HEK293 (cell line): ENCODE results near the gene MIS12.

Source experiments
- CTCF ChIA-PET: fragments of 350-600 bp; formaldehyde crosslinking; extraction: SDS; loops from one replicate; lab custom pipeline; 2021; ENCODE audit warnings: antibody characterized with exemption; lab: Yijun Ruan, JAX
- POLR2A ChIA-PET: fragments of 300-600 bp; formaldehyde crosslinking; extraction: SDS; loops from one replicate; lab custom pipeline; 2020; ENCODE audit warnings: antibody characterized with exemption, inconsistent platforms; lab: Yijun Ruan, JAX
- H3K27ac ChIP-seq: fragments of 200-500 bp; sonication (Bioruptor generic); 2 replicates; pipeline ENCODE4 v1.5.1; 2014; ENCODE audit warnings: low read depth, low read length, control low read depth, inconsistent platforms; ENCODE audit errors: extremely low read depth
- H3K36me3 ChIP-seq, 2 experiments: fragments of 200-500 bp in 1 of 2; sonication (Bioruptor generic) in 1 of 2; 1 replicate in 1 of 2; 2 replicates in 1 of 2; pipeline ENCODE4 v1.5.1; 2014 to 2017; ENCODE audit warnings: inconsistent platforms in 2 of 2, low read length in 2 of 2; ENCODE audit not compliant: control insufficient read depth in 2 of 2, insufficient read depth in 1 of 2
- H3K4me1 ChIP-seq: fragments of 200-500 bp; sonication (Bioruptor generic); 2 replicates; pipeline ENCODE4 v1.5.1; 2014; ENCODE audit warnings: mild to moderate bottlenecking, low read length, inconsistent platforms; ENCODE audit not compliant: control insufficient read depth, insufficient read depth
- H3K4me3 ChIP-seq: 2 replicates; pipeline ENCODE4 v1.5.1; 2011; ENCODE audit warnings: low read depth, mild to moderate bottlenecking, control low read depth, low read length, moderate library complexity
- H3K9me3 ChIP-seq: fragments of 200-500 bp; sonication (Bioruptor generic); 2 replicates; pipeline ENCODE4 v1.5.1; 2014; ENCODE audit warnings: low read depth, low read length, inconsistent platforms; ENCODE audit not compliant: control insufficient read depth, insufficient read depth
- BCL11B ChIP-seq: fragments of 450-650 bp; formaldehyde crosslinking; IDR thresholded peaks from 2 replicates; pipeline ENCODE4 v1.5.1; 2016; ENCODE audit warnings: low read depth, missing biosample characterization, missing genetic modification characterization
- KLF7 ChIP-seq: fragments of 450-650 bp; formaldehyde crosslinking; IDR thresholded peaks from 2 replicates; pipeline ENCODE4 v1.5.1; 2016; ENCODE audit warnings: missing biosample characterization, missing genetic modification characterization, borderline replicate concordance
- PBX3 ChIP-seq: sonication (generic); formaldehyde crosslinking; IDR thresholded peaks from 2 replicates; pipeline ENCODE4 v1.8.1; 2022; ENCODE audit warnings: mild to moderate bottlenecking, moderate library complexity, missing genetic modification reagents
- PRDM1 ChIP-seq: fragments of 450-650 bp; formaldehyde crosslinking; IDR thresholded peaks from 2 replicates; pipeline ENCODE4; 2016; ENCODE audit warnings: missing biosample characterization, missing genetic modification characterization
- REPIN1 ChIP-seq: fragments of 450-650 bp; formaldehyde crosslinking; IDR thresholded peaks from 2 replicates; pipeline ENCODE4 v1.5.1; 2017; ENCODE audit warnings: missing biosample characterization, missing genetic modification characterization, low read depth
- SP2 ChIP-seq: fragments of 450-650 bp; formaldehyde crosslinking; IDR thresholded peaks from 2 replicates; pipeline ENCODE4 v1.5.1; 2016; ENCODE audit warnings: missing biosample characterization, missing genetic modification characterization
- TRIM28 ChIP-seq: IDR thresholded peaks from 2 replicates; pipeline ENCODE4 v1.6.1; 2011; ENCODE audit warnings: low read length, control low read depth, borderline replicate concordance
- ZBTB20 ChIP-seq: fragments of 450-650 bp; formaldehyde crosslinking; IDR thresholded peaks from 2 replicates; pipeline ENCODE4 v1.5.1; 2016; ENCODE audit warnings: missing biosample characterization, missing genetic modification characterization
- ZNF112 ChIP-seq: fragments of 450-650 bp; formaldehyde crosslinking; IDR thresholded peaks from 2 replicates; pipeline ENCODE4 v1.5.0; 2017; ENCODE audit warnings: missing biosample characterization, missing genetic modification characterization
- ZNF16 ChIP-seq: fragments of 450-650 bp; formaldehyde crosslinking; IDR thresholded peaks from 2 replicates; pipeline ENCODE4 v1.5.1; 2016; ENCODE audit warnings: low read depth, missing biosample characterization, missing genetic modification characterization
- ZNF169 ChIP-seq: fragments of 450-650 bp; formaldehyde crosslinking; IDR thresholded peaks from 2 replicates; pipeline ENCODE4 v1.5.1; 2016; ENCODE audit warnings: missing biosample characterization, missing genetic modification characterization
- ZNF223 ChIP-seq: fragments of 450-650 bp; formaldehyde crosslinking; IDR thresholded peaks from 2 replicates; pipeline ENCODE4 v1.5.1; 2016; ENCODE audit warnings: missing biosample characterization, missing genetic modification characterization
- ZNF266 ChIP-seq: fragments of 450-650 bp; formaldehyde crosslinking; IDR thresholded peaks from 2 replicates; pipeline ENCODE4 v1.5.1; 2016; ENCODE audit warnings: missing biosample characterization, missing genetic modification characterization, low read depth
- ZNF280C ChIP-seq: fragments of 450-650 bp; formaldehyde crosslinking; IDR thresholded peaks from 2 replicates; pipeline ENCODE4 v1.5.1; 2016; ENCODE audit warnings: missing biosample characterization, missing genetic modification characterization
- ZNF366 ChIP-seq: fragments of 450-650 bp; formaldehyde crosslinking; conservative IDR thresholded peaks from 2 replicates; pipeline ENCODE4 v1.5.1; 2016; ENCODE audit warnings: missing biosample characterization, missing genetic modification characterization
- ZNF391 ChIP-seq: fragments of 450-650 bp; formaldehyde crosslinking; IDR thresholded peaks from 2 replicates; pipeline ENCODE4 v1.5.1; 2016; ENCODE audit warnings: low read depth, missing biosample characterization, missing genetic modification characterization, borderline replicate concordance
- ZNF549 ChIP-seq: fragments of 450-650 bp; IDR thresholded peaks from 2 replicates; pipeline ENCODE4 v1.5.1; 2018; ENCODE audit warnings: missing biosample characterization, missing genetic modification characterization, mild to moderate bottlenecking, inconsistent platforms, moderate library complexity
- ZNF658 ChIP-seq: fragments of 450-650 bp; formaldehyde crosslinking; IDR thresholded peaks from 2 replicates; pipeline ENCODE4; 2016; ENCODE audit warnings: missing biosample characterization, missing genetic modification characterization
- ZNF701 ChIP-seq: fragments of 450-650 bp; formaldehyde crosslinking; IDR thresholded peaks from 2 replicates; pipeline ENCODE4 v1.5.1; 2016; ENCODE audit warnings: missing biosample characterization, missing genetic modification characterization
- ZNF830 ChIP-seq: fragments of 450-650 bp; IDR thresholded peaks from 2 replicates; pipeline ENCODE4 v1.5.0; 2018; ENCODE audit warnings: missing biosample characterization, missing genetic modification characterization, low read depth, mild to moderate bottlenecking, moderate library complexity
- ZSCAN4 ChIP-seq: fragments of 450-650 bp; formaldehyde crosslinking; IDR thresholded peaks from 2 replicates; pipeline ENCODE4 v1.5.1; 2017; ENCODE audit warnings: missing biosample characterization, missing genetic modification characterization
- TF ChIP-seq, protein P1 (sequence below): fragments of 450-650 bp; formaldehyde crosslinking; IDR thresholded peaks from 2 replicates; pipeline ENCODE4 v1.5.1; 2016; ENCODE audit warnings: missing biosample characterization, missing genetic modification characterization, borderline replicate concordance
- TF ChIP-seq, protein P2 (sequence below): fragments of 450-650 bp; formaldehyde crosslinking; IDR thresholded peaks from 2 replicates; pipeline ENCODE4 v1.5.1; 2017; ENCODE audit warnings: missing biosample characterization, missing genetic modification characterization

Gene MIS12

DNA sequence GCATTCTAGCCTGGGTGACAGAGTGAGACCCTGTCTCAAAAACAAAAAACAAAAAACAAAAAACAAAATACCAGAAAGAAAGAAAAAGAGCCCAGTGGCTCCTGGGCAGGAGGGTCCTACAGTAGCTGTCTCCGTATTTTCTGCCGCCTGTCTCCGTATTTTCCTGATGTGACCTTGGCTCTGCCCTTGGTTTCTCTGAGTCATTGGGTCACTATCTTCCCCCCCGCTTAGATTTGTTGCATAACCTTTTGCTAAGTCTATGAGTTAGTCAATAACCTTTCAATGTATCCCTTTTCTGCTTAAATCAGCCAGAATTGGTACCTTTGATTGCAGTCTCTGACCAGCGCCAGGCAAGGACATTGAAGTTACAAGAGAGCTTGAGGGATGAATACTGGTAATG lies 36.9 kb downstream of the MIS12 start (continued):
- TF ChIP-seq, protein P1, sequence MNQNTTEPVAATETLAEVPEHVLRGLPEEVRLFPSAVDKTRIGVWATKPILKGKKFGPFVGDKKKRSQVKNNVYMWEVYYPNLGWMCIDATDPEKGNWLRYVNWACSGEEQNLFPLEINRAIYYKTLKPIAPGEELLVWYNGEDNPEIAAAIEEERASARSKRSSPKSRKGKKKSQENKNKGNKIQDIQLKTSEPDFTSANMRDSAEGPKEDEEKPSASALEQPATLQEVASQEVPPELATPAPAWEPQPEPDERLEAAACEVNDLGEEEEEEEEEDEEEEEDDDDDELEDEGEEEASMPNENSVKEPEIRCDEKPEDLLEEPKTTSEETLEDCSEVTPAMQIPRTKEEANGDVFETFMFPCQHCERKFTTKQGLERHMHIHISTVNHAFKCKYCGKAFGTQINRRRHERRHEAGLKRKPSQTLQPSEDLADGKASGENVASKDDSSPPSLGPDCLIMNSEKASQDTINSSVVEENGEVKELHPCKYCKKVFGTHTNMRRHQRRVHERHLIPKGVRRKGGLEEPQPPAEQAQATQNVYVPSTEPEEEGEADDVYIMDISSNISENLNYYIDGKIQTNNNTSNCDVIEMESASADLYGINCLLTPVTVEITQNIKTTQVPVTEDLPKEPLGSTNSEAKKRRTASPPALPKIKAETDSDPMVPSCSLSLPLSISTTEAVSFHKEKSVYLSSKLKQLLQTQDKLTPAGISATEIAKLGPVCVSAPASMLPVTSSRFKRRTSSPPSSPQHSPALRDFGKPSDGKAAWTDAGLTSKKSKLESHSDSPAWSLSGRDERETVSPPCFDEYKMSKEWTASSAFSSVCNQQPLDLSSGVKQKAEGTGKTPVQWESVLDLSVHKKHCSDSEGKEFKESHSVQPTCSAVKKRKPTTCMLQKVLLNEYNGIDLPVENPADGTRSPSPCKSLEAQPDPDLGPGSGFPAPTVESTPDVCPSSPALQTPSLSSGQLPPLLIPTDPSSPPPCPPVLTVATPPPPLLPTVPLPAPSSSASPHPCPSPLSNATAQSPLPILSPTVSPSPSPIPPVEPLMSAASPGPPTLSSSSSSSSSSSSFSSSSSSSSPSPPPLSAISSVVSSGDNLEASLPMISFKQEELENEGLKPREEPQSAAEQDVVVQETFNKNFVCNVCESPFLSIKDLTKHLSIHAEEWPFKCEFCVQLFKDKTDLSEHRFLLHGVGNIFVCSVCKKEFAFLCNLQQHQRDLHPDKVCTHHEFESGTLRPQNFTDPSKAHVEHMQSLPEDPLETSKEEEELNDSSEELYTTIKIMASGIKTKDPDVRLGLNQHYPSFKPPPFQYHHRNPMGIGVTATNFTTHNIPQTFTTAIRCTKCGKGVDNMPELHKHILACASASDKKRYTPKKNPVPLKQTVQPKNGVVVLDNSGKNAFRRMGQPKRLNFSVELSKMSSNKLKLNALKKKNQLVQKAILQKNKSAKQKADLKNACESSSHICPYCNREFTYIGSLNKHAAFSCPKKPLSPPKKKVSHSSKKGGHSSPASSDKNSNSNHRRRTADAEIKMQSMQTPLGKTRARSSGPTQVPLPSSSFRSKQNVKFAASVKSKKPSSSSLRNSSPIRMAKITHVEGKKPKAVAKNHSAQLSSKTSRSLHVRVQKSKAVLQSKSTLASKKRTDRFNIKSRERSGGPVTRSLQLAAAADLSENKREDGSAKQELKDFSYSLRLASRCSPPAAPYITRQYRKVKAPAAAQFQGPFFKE, result no peak
- no peak for TF ChIP-seq ZNF391 (tag by site-specific recombination)

DNA sequence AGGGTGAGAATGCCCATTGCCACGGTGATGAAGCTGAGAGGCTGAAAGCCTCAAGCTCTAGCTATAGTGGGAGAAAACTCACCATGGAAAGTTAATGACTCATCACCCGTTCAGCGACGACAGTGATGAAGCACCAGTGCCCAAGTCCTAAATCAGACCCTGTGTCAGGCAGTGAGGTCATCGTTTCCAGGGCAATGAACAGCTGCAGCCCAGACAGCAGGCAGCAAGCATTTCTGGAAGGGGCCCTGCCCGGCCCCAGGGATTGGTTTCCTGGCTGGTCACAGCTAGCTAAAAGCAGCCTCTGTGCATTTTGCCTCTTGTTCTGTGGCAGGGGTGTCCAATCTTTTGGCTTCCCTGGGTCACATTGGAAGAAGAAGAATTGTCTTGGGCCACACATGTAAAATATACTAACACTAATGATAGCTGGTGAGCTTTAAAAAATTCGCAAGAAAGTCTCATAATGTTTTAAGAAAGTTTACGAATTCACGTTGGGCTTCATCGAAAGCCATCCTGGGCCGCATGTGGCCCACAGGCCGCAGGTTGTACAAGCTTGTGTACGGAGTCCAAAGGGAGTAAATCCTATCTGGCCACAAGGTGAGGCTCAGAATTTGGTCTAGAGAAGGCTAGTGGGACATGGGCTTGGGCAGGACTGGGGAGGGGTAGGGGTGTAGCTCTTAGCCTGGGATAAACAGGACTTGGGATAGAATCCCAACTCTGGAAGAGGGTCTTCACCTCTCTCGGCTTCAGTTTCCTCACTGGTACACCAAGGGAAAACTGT lies 40.6 kb downstream of the MIS12 start:
- H3K4me1 ChIP-seq, result peaks cover 8% of the 10 kb centered on the region; the same call in 1 of the 2 replicates
- H3K27ac ChIP-seq, result no peak overlapping the region; the same call in 1 of the 2 replicates
- H3K9me3 ChIP-seq, result no peaks in the 10 kb centered on the region
- CTCF ChIA-PET, result interaction anchor here (0.6 to 2.4 kb wide), 3 partner anchors 16 to 268 kb away, joined by 3 to 7 read pairs (median 4); partner anchors contain the start of gene C1QBP
- H3K4me3 ChIP-seq, result no peak overlapping the region
- POLR2A ChIA-PET, result interaction anchor here (0.5 to 3.4 kb wide), 12 partner anchors 8 to 825 kb away, joined by 3 to 32 read pairs (median 4); partner anchors contain the start of genes C1QBP, DERL2, DHX33 and MIS12
- H3K36me3 ChIP-seq, result no peaks in the 10 kb centered on the region
- TF ChIP-seq ZBTB20 (tag by site-specific recombination), result peak; percentile 45; the same call in 1 of the 2 replicates
- TF ChIP-seq ZNF266 (tag by site-specific recombination), result no peak
- peak; percentile 67; the same call in 1 of the 2 replicates for TF ChIP-seq TRIM28
- no peak for TF ChIP-seq PBX3
- no peak for TF ChIP-seq ZNF830
- TF ChIP-seq ZNF223 (tag by site-specific recombination), result no peak
- no peak for TF ChIP-seq ZNF280C (tag by site-specific recombination)
- peak; percentile 97 for TF ChIP-seq PRDM1 (tag by site-specific recombination)
- TF ChIP-seq SP2, result peak; percentile 47; the same call in 1 of the 2 replicates
- no peak for TF ChIP-seq ZNF658
- no peak for TF ChIP-seq ZNF549 (tag by site-specific recombination)
- TF ChIP-seq ZNF701, result no peak
- no peak for TF ChIP-seq ZNF16 (tag by site-specific recombination)
- no peak for TF ChIP-seq ZSCAN4 (tag by site-specific recombination)
- no peak for TF ChIP-seq ZNF112 (tag by site-specific recombination)
- TF ChIP-seq, protein P2, sequence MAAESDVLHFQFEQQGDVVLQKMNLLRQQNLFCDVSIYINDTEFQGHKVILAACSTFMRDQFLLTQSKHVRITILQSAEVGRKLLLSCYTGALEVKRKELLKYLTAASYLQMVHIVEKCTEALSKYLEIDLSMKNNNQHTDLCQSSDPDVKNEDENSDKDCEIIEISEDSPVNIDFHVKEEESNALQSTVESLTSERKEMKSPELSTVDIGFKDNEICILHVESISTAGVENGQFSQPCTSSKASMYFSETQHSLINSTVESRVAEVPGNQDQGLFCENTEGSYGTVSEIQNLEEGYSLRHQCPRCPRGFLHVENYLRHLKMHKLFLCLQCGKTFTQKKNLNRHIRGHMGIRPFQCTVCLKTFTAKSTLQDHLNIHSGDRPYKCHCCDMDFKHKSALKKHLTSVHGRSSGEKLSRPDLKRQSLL, result no peak
- TF ChIP-seq BCL11B (tag by site-specific recombination), result no peak
- peak; percentile 57 for TF ChIP-seq ZNF366 (tag by site-specific recombination)
- TF ChIP-seq KLF7 (tag by site-specific recombination), result no peak
- no peak for TF ChIP-seq ZNF169 (tag by site-specific recombination)
- TF ChIP-seq REPIN1 (tag by site-specific recombination), result no peak
